Kidney epithelial cell (primary cell): Measurements from ENCODE around the gene FLT1. TPM values are rescaled to one million over a fixed set of nuclear protein-coding genes. Genes with fewer than 3 reads are reported as not detected.

ENCODE experiments used
- DNase-seq: peaks from one replicate; pipeline ENCODE4 v3.0.0-alpha.2; 2010; ENCODE audit warnings: low read depth
- H3K27me3 ChIP-seq: 2 replicates; pipeline ENCODE4 v1.6.0; 2011; ENCODE audit warnings: low read length; ENCODE audit not compliant: control insufficient read depth, insufficient read depth
- H3K36me3 ChIP-seq: 2 replicates; pipeline ENCODE4 v1.5.1; 2011; ENCODE audit warnings: low read length; ENCODE audit not compliant: control insufficient read depth, insufficient read depth
- H3K4me3 ChIP-seq: 2 replicates; pipeline ENCODE4 v1.5.1; 2011; ENCODE audit warnings: low read depth, mild to moderate bottlenecking, control low read depth, low read length
- total RNA-seq: library from RNA; depleted of rRNA; stranded (reverse); fragments of >200 nt; gene quantifications from 2 replicates; pipeline ENCODE4 v1.2.3, GENCODE V29; 2015
- TF ChIP-seq, protein P1 (sequence below): IDR thresholded peaks from 2 replicates; pipeline ENCODE4 v1.5.1; 2011; ENCODE audit warnings: mild to moderate bottlenecking, moderate library complexity, low read length, control low read depth, inconsistent platforms; ENCODE audit not compliant: insufficient read depth, poor library complexity, severe bottlenecking

The FLT1 gene
- total RNA-seq, 1 donor from 2014 or later = 0.96 TPM

DNA sequence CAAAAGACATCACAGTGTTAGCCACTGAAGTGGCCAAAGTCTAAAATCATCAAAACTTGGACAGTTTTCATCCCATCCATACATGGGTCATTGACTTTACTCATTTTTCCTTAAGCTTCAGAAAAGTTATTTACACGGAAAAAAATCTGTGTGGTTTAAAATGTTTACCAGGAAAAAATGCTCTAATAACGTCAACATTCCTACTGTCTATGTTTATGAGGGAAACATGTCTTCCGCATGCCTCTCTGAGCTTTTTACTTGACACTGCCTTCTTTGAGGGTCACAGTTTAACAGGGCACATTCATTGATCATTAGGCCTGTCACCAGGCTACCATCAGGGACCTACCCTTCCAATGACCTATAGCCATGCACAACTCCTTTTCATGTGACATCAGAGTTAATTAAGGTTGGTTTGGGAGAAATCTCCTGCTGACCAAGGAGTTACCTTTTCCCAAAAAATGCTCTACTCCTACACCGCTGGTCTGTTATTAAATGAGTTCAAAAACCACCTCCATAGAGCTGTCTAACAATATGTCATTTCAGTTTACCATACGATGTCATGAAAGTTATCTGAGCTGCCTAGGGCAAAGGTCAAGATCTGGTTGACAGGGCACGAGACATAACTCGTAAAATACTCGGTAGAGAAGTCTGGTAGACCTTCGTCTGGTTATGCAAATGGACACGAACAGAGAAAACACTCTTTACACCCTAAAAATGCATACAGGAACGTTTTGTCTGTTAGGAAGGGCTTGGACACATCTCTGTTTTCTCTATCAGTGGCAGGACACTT, 17.8 kb downstream of the FLT1 start:
- no peaks in the 10 kb centered on the region for H3K27me3 ChIP-seq
- H3K36me3 ChIP-seq = no peaks in the 10 kb centered on the region
- no peak for DNase-seq
- TF ChIP-seq, protein P1, sequence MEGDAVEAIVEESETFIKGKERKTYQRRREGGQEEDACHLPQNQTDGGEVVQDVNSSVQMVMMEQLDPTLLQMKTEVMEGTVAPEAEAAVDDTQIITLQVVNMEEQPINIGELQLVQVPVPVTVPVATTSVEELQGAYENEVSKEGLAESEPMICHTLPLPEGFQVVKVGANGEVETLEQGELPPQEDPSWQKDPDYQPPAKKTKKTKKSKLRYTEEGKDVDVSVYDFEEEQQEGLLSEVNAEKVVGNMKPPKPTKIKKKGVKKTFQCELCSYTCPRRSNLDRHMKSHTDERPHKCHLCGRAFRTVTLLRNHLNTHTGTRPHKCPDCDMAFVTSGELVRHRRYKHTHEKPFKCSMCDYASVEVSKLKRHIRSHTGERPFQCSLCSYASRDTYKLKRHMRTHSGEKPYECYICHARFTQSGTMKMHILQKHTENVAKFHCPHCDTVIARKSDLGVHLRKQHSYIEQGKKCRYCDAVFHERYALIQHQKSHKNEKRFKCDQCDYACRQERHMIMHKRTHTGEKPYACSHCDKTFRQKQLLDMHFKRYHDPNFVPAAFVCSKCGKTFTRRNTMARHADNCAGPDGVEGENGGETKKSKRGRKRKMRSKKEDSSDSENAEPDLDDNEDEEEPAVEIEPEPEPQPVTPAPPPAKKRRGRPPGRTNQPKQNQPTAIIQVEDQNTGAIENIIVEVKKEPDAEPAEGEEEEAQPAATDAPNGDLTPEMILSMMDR = no peak
- H3K4me3 ChIP-seq = no peak overlapping the region

DNA sequence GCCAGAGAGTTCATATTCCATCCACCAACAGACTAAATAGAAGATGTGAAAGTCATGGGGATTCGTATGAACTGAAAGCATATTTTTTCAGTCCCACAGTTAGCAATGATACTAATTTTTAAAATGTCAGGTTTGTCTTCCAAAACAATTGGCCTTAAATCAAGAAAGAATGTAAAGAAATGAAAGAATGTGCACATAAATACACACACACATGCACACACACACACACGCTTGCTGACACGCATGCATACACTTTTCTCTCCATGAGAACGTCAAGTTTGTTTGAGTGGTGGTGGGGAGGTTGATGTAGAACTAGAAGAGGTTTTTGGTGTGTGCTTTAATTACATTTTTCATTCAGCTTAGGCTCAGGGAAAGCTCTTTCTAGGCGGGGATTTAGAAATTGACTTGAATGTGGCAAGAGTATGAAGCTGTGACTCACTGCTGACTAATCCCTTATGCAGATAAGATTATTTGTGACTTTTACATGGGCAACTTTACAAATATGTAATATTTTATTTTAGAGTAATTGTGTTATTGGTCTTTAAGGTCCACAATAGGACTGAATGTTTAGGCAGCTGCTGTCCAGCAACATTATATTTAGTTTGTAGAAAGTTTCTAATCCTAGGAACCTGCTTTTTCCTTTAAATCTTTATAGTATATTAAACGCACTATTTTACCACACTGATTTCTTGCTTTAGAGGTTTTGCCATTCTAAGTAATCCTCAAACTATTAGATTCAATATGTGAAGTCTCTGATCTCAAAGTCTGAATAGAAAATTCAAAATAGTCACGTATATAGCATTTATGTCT, 18.8 kb downstream of the FLT1 start:
- no peak overlapping the region for H3K4me3 ChIP-seq
- TF ChIP-seq, protein P1 = no peak

DNA sequence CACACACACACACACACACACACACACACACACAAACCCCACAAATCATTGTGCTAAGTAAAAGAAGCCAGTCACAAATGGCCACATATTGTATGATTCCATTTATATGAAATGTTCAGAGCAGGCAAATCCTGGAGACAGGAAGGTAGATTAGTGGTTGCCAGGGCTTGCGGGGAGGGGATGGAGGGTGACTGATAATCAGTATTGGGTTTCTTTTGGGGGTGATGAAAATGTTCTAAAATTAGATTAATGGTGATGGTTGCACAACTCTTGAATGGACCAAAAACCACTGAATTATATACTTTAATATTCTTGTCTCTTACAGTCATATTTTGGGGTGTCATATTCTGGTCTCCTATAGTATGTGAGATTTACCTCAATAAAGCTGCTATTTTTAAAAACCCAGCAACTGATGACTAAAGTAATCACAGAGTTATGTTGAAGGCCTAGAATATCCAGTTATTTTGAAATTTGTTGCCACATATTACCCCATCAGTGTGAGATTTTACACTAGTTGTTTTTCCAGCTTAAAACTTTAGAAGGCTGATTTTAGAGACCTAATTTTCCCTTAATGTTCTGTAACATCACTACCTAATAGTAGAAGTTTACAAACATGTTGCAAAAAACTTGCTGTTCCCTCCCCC, 20.3 kb downstream of the FLT1 start:
- DNase-seq = no peak
- TF ChIP-seq, protein P1 = no peak
- no peaks in the 10 kb centered on the region for H3K36me3 ChIP-seq
- no peaks in the 10 kb centered on the region for H3K27me3 ChIP-seq
- H3K4me3 ChIP-seq = no peak overlapping the region

More for the DNA sequence above, 18.8 kb downstream of the FLT1 start:
- no peaks in the 10 kb centered on the region for H3K36me3 ChIP-seq
- DNase-seq = peak; percentile 21
- H3K27me3 ChIP-seq = no peaks in the 10 kb centered on the region

DNA sequence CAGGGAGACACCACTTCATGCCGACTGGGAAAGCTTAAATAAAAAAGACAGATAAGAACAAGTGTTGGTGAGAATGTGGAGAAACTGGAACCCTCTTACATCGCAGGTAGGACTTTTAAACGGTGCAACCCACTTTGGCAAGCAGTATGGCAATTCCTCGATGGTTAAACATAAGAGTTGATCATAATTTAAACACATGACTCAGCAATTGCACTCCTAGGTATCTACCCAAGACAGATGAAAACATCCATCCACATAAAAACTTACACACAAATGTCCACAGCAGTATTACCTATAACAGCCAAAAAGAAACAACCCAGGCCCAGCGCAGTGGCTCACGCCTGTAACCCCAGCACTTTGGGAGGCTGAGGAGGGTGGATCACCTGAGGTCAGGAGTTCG, 21.9 kb downstream of the FLT1 start:
- Histone ChIP-seq H3K27me3 (no peaks in the 10 kb centered on the region), H3K36me3 (no peaks in the 10 kb centered on the region), H3K4me3 (no peak overlapping the region)
- TF ChIP-seq, protein P1 = no peak
- DNase-seq = no peak

DNA sequence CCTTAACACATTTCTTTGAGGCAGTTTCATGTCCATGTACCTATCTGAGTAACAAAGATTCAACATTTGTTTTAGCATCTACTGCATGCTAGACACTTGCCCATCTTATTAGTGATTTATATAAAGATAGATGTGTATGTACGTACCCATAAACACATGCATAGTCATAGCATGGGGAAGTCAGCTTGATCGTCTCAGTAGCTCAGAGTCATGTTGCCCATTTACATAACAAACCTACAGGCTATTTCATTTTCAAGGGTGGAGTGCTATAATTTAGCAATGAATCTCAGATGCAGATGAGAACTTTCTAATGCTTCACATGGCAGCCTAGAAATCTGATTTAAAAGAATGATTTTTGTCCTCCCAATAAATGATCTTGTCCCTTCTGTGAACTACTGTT, 23.5 kb downstream of the FLT1 start:
- no peak overlapping the region for H3K4me3 ChIP-seq
- TF ChIP-seq, protein P1 = no peak
- H3K36me3 ChIP-seq = no peaks in the 10 kb centered on the region
- DNase-seq = no peak
- no peaks in the 10 kb centered on the region for H3K27me3 ChIP-seq
